HEK293 (cell line): ENCODE results near the gene SIRPB2.

Experiments
- ATF2 ChIP-seq: fragments of 450-650 bp; formaldehyde crosslinking; IDR thresholded peaks from 2 replicates; pipeline ENCODE4 v1.5.1; 2016; ENCODE audit warnings: missing biosample characterization, missing genetic modification characterization, low read depth
- CTCF ChIP-seq: fragments of 450-650 bp; formaldehyde crosslinking; IDR thresholded peaks from 2 replicates; pipeline ENCODE4 v1.5.1; 2016; ENCODE audit warnings: missing biosample characterization, missing genetic modification characterization
- REST ChIP-seq: fragments of 450-650 bp; formaldehyde crosslinking; IDR thresholded peaks from 2 replicates; pipeline ENCODE4 v1.5.1; 2016; ENCODE audit warnings: missing biosample characterization, missing genetic modification characterization
- SP2 ChIP-seq: fragments of 450-650 bp; formaldehyde crosslinking; IDR thresholded peaks from 2 replicates; pipeline ENCODE4 v1.5.1; 2016; ENCODE audit warnings: missing biosample characterization, missing genetic modification characterization
- ZFP37 ChIP-seq: fragments of 450-650 bp; formaldehyde crosslinking; IDR thresholded peaks from 2 replicates; pipeline ENCODE4 v1.5.1; 2016; ENCODE audit warnings: missing biosample characterization, missing genetic modification characterization
- ZNF174 ChIP-seq: fragments of 450-650 bp; formaldehyde crosslinking; IDR thresholded peaks from 2 replicates; pipeline ENCODE4 v1.5.0; 2017; ENCODE audit warnings: missing biosample characterization, mild to moderate bottlenecking, missing genetic modification characterization
- ZNF184 ChIP-seq: fragments of 450-650 bp; IDR thresholded peaks from 2 replicates; pipeline ENCODE4 v1.5.1; 2018; ENCODE audit warnings: missing biosample characterization, mild to moderate bottlenecking, missing genetic modification characterization
- ZNF416 ChIP-seq: fragments of 450-650 bp; formaldehyde crosslinking; IDR thresholded peaks from 2 replicates; pipeline ENCODE4 v1.5.1; 2016; ENCODE audit warnings: missing biosample characterization, missing genetic modification characterization
- ZNF530 ChIP-seq: fragments of 450-650 bp; formaldehyde crosslinking; IDR thresholded peaks from 2 replicates; pipeline ENCODE4 v1.5.1; 2016; ENCODE audit warnings: low read depth, missing biosample characterization, missing genetic modification characterization
- ZNF548 ChIP-seq: fragments of 450-650 bp; formaldehyde crosslinking; IDR thresholded peaks from 2 replicates; pipeline ENCODE4 v1.5.1; 2016; ENCODE audit warnings: missing biosample characterization, missing genetic modification characterization

GRCh38 chr20:1536893-1537730 lies 45.9 kb upstream of the SIRPB2 start:
- TF ChIP-seq ZNF530 (tag by site-specific recombination) = no peak
- no peak for TF ChIP-seq ZFP37 (tag by site-specific recombination)
- TF ChIP-seq REST (tag by site-specific recombination) = no peak
- no peak for TF ChIP-seq ZNF416 (tag by site-specific recombination)
- no peak for TF ChIP-seq CTCF (tag by site-specific recombination)
- no peak for TF ChIP-seq SP2 (tag by site-specific recombination)
- TF ChIP-seq ATF2 (tag by site-specific recombination) = no peak
- no peak for TF ChIP-seq ZNF174
- TF ChIP-seq ZNF184 = no peak
- no peak for TF ChIP-seq ZNF548 (tag by site-specific recombination)
